NOMO-1 (cell line): ENCODE measurements around the gene CACNG3.

Source experiments
- DNase-seq, 2 experiments: peaks; one replicate each; lab custom pipeline; 2025; ENCODE audit not compliant: unreplicated experiment in 2 of 2; lab: John Stamatoyannopoulos, UW

The CACNG3 gene

DNA sequence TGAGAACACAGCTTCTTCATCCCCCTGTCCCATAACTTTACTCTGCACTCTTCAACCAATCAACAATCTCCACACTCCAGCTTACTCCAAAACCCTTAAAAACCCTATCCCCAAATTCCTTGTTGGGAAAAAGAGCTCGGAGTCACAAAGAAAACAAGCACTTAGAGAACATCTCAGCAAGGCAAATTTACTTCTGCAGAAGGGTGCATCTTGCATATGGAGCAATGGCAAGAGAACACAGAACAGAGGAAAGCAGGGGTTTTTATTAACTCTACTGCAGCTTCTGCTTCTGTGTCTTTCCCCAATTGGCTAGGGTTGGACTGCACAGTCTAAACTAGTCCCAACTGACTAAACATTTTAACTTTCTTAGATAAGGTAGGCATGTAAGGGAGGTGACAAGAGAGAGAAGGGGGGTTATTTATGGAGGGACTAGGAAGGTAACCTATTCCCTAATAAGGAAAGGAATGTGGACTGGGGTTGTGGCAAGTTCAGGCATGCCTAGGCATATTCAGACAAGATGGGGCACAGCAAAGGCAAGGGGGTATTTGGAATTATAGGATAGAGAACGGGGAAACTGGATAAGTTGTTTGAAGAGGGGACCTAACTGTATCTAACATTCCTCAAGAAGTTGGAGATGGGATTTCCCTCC lies 125.5 kb downstream of the CACNG3 start:
- DNase-seq: no peak

DNA sequence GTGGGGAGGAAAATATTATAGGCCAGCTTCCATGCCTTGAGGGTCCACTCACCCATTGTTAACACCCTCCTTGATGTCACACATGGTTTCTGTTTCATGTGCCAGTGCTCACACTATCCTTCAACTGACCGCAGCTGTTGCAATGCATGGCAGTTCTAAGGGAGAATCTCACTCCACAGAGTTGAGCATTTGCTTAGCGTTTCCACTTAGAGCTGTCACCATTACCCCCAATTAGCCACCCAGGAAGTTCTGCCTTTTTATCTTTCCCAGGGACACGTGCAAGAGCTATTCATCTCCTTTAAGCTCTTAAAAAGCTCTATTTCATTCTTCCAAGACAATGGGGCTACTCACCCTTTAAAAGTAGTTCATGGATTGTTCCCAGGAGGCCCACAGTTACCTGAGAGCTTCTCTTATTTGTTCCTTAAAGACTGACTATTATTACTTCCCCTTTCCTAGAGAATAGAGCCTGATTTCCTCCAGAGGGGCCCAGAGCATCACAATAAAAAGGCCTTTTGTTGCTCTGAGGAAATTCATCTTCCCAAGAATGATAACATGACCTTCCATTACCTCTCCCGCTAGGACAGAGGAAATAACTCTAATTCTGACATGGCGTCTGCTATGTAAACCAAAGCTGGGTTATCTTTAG lies 126.8 kb downstream of the CACNG3 start:
- DNase-seq: no peak

DNA sequence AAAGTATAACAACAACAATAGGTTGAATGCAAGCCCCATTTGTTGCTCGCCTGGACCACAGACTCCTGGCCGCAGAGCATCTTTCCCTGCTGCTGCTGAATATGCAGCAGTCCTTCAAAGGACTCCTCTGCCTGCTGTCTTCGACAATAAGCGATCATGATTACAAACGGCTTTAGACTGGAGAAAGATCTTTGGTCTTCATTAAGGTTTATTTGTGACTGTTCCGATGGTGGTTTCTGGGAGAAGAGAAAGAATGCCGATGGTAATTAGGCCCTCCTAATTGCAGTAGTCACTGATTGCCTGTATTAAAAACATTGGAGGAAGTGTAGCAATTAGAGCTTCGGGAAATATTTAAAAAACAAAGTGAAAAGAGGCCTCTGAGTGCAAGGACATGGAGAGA lies 138.2 kb downstream of the CACNG3 start:
- DNase-seq: no peak

DNA sequence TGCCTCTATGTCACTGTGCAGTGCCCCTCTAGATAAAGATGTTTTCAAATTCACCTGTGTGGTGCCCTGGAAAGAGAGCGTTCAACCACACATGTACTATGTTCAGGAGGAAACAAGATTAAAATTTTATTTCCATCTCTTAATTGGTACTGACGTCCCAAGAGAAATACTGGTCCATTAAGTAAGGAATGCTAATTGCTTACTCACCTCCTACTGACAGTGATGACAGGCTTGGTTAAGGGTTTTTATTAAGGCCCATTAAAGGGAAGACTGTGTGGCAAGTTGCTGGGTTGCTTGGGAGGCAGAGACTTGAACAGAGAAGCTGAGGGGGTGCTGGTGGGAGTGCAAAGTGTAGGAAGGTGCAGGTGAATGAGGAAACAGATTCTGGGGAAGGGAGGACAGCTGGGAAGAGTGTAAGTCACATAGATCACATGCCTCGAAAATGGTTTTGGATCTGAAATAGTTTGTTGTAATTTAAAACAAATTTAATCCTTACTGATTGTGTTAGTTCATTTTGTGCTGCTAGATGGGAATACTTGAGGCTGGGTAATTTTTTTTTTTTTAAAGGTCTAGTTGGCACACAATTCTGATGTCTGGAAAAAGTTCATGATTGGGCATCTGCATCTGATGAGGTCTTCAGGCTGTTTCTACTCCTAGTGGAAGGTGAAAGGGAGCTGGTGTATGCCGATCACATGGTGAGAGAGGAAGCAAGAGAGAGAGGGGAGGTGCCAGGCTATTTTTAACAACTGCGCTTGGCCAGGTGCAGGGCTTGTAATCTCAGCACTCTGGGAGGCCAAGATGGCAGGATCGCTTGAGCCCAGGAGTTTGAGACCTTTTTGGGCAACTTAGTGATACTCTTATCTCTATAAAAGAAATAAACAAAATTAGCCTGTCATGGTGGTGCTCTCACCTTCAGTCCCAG lies 140.5 kb downstream of the CACNG3 start:
- DNase-seq: no peak

DNA sequence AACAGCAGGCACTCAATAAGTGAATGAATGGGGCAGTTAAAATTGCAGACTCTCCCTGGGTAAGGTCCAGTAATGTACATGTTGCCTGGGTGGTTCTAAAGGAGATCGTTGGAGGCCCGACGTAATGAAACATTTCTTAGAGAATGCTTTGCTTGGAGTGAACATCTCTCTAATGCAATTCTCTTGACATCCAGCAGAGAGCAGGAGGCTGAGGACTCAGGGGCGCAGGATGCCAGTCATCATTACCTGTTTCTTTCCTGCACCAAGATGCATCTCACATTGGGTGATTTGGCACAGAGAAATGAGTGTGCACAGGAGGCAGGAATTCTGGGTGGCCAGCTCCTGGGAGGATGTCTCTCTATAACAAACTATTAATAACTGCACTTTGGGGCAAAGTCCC lies 152.9 kb downstream of the CACNG3 start:
- DNase-seq: no peak
